ENCODE measurements around the gene POU2AF3. TPM values are rescaled to one million over a fixed set of nuclear protein-coding genes. Genes with fewer than 3 reads are reported as not detected.

The POU2AF3 gene
- polyA plus RNA-seq, 1 donor (not counting 4 experiments of a cell fraction or from before 2014, with no cell fraction given): not detected

GRCh38 chr11:111336582-111337256 lies 38.4 kb downstream of the POU2AF3 start:
- TF ChIP-seq, protein P1, sequence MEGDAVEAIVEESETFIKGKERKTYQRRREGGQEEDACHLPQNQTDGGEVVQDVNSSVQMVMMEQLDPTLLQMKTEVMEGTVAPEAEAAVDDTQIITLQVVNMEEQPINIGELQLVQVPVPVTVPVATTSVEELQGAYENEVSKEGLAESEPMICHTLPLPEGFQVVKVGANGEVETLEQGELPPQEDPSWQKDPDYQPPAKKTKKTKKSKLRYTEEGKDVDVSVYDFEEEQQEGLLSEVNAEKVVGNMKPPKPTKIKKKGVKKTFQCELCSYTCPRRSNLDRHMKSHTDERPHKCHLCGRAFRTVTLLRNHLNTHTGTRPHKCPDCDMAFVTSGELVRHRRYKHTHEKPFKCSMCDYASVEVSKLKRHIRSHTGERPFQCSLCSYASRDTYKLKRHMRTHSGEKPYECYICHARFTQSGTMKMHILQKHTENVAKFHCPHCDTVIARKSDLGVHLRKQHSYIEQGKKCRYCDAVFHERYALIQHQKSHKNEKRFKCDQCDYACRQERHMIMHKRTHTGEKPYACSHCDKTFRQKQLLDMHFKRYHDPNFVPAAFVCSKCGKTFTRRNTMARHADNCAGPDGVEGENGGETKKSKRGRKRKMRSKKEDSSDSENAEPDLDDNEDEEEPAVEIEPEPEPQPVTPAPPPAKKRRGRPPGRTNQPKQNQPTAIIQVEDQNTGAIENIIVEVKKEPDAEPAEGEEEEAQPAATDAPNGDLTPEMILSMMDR (optimal IDR thresholded peaks at IDR 0.05 in 1 of 3, IDR thresholded peaks at IDR 0.05 in 1 of 3, conservative IDR thresholded peaks at IDR 0.05 in 1 of 3; ENCODE audit: extremely low read depth in 1 of 3, insufficient read depth in 2 of 3, low read length in 3 of 3): no peak
- TF ChIP-seq EZH2 (IDR thresholded peaks at IDR 0.05; ENCODE audit: low read length): no peak
- DNase-seq (ENCODE audit: low read depth, low spot score): no peak
- Histone ChIP-seq H3K4me2 (ENCODE audit: control insufficient read depth, extremely low read depth, insufficient read depth, low read depth, low read length) (no peak overlapping the region), H3K4me3 (ENCODE audit: control insufficient read depth in 2 of 3, extremely low read depth in 1 of 3, insufficient read depth in 2 of 3, low read depth in 1 of 3, low read length in 3 of 3) (no peak overlapping the region), H2AFZ (ENCODE audit: control insufficient read depth, low read length) (no peak overlapping the region), H4K20me1 (ENCODE audit: control insufficient read depth, extremely low read depth, insufficient read depth, low read length) (no peaks in the 10 kb centered on the region), H3K27ac (ENCODE audit: control insufficient read depth, insufficient read depth, low read length) (no peak overlapping the region), H3K9me1 (ENCODE audit: control insufficient read depth, extremely low read depth, insufficient read depth, low read length) (no peaks in the 10 kb centered on the region), H3K9ac (ENCODE audit: control insufficient read depth, extremely low read depth, insufficient read depth, low read length) (no peak overlapping the region), H3K9me3 (ENCODE audit: control insufficient read depth, low read depth, low read length) (no peaks in the 10 kb centered on the region), H3K79me2 (ENCODE audit: control insufficient read depth, insufficient read depth, low read length) (no peaks in the 10 kb centered on the region), H3K36me3 (ENCODE audit: control insufficient read depth in 2 of 2, extremely low read depth in 1 of 2, insufficient read depth in 2 of 2, low read length in 2 of 2) (no peaks in the 10 kb centered on the region), H3K4me1 (ENCODE audit: control insufficient read depth, extremely low read depth, insufficient read depth, low read length) (peaks cover 7% of the 10 kb centered on the region), H3K27me3 (ENCODE audit: control insufficient read depth, extremely low read depth, insufficient read depth, low read length) (peaks cover 3% of the 10 kb centered on the region)
- dilution Hi-C loops (cut with MboI; ENCODE audit: extremely low pct_ligation_motif_present, low sequenced_read_pairs): no loop called here
- no peak for FAIRE-seq

DNA sequence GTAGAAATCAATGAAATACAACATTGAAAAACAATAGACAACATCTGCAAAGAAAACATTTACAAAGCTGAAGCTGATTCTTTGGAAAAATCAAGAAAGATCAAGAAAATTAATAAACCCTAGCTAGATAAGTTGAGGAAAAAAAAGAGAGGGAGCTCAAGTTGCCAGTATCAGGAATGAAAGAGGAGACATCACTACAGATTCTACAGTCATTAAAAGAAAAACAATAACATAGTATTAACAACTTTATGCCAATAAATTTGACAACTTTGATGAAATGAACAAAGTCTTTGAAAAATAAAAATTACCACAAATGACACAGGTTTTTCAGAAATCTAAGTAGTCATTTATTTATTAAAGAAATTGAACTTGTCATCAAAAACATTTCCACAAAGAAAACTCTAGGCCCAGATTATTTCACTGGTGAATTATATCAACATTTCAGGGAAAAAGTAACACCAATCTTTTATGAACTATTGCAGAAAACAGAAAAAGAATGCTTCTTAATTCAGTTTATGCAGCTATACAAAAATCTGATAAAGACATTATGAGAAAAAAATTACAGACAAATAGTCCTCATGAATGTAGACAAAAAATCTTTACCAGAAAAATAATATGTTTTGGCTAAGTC lies 41.5 kb downstream of the POU2AF3 start:
- Histone ChIP-seq H3K27me3 (ENCODE audit: control insufficient read depth, extremely low read depth, insufficient read depth, low read length) (peaks cover 3% of the 10 kb centered on the region), H3K4me2 (ENCODE audit: control insufficient read depth, extremely low read depth, insufficient read depth, low read depth, low read length) (no peak overlapping the region), H3K9ac (ENCODE audit: control insufficient read depth, extremely low read depth, insufficient read depth, low read length) (no peak overlapping the region), H3K9me3 (ENCODE audit: control insufficient read depth, low read depth, low read length) (no peaks in the 10 kb centered on the region), H3K4me3 (ENCODE audit: control insufficient read depth in 2 of 3, extremely low read depth in 1 of 3, insufficient read depth in 2 of 3, low read depth in 1 of 3, low read length in 3 of 3) (no peak overlapping the region), H3K36me3 (ENCODE audit: control insufficient read depth in 2 of 2, extremely low read depth in 1 of 2, insufficient read depth in 2 of 2, low read length in 2 of 2) (no peaks in the 10 kb centered on the region), H3K79me2 (ENCODE audit: control insufficient read depth, insufficient read depth, low read length) (no peaks in the 10 kb centered on the region), H3K9me1 (ENCODE audit: control insufficient read depth, extremely low read depth, insufficient read depth, low read length) (no peaks in the 10 kb centered on the region), H4K20me1 (ENCODE audit: control insufficient read depth, extremely low read depth, insufficient read depth, low read length) (no peaks in the 10 kb centered on the region), H3K4me1 (ENCODE audit: control insufficient read depth, extremely low read depth, insufficient read depth, low read length) (no peaks in the 10 kb centered on the region), H3K27ac (ENCODE audit: control insufficient read depth, insufficient read depth, low read length) (no peak overlapping the region), H2AFZ (ENCODE audit: control insufficient read depth, low read length) (no peak overlapping the region)
- FAIRE-seq (no peak), DNase-seq (ENCODE audit: low read depth, low spot score) (no peak)
- dilution Hi-C loops (cut with MboI; ENCODE audit: extremely low pct_ligation_motif_present, low sequenced_read_pairs): no loop called here
- no peak for TF ChIP-seq EZH2 (IDR thresholded peaks at IDR 0.05; ENCODE audit: low read length)
- TF ChIP-seq, protein P1 (optimal IDR thresholded peaks at IDR 0.05 in 1 of 3, IDR thresholded peaks at IDR 0.05 in 1 of 3, conservative IDR thresholded peaks at IDR 0.05 in 1 of 3; ENCODE audit: extremely low read depth in 1 of 3, insufficient read depth in 2 of 3, low read length in 3 of 3): no peak

Measured in keratinocyte (primary cell).